Right renal pelvis (tissue), 4 donors: ENCODE results near the gene PRDM16. TPM values are rescaled to one million over a fixed set of nuclear protein-coding genes. Genes with fewer than 3 reads are reported as not detected.

Source experiments
- DNase-seq, 4 donors: peaks; one replicate each; pipeline ENCODE4 v3.0.0-alpha.2; 2013; ENCODE audit warnings: low read depth in 4 of 4, low spot score in 3 of 4, missing footprints in 1 of 4
- polyA plus RNA-seq, 4 donors: library from polyadenylated mRNA; unstranded; fragments of 120-200 nt; gene quantifications; one replicate each; pipeline ENCODE4 v1.2.1, GENCODE V29; 2013; ENCODE audit not compliant: insufficient read length in 4 of 4

Gene PRDM16
- polyA plus RNA-seq, 4 donors = 6.0 to 8.1 (median 7.0) TPM

GRCh38 chr1:3372317-3372716, 303.3 kb downstream of the PRDM16 start:
- DNase-seq = no peak

GRCh38 chr1:3373175-3373574, 304.2 kb downstream of the PRDM16 start:
- no peak for DNase-seq

GRCh38 chr1:3373700-3374405, 304.9 kb downstream of the PRDM16 start:
- DNase-seq = no peak

GRCh38 chr1:3375245-3375644, 306.2 kb downstream of the PRDM16 start:
- no peak for DNase-seq

GRCh38 chr1:3377166-3377565, 308.2 kb downstream of the PRDM16 start:
- no peak for DNase-seq

- no peak for DNase-seq
These were observed 308.7 kb downstream of the PRDM16 start for GRCh38 chr1:3377604-3378279.

- DNase-seq = no peak
These were observed 309.6 kb downstream of the PRDM16 start for GRCh38 chr1:3378411-3379208.

- DNase-seq = no peak
These were observed 310.9 kb downstream of the PRDM16 start for GRCh38 chr1:3379934-3380333.

- DNase-seq = peak in 1 of 4 donors; percentile 57
These were observed 311.5 kb downstream of the PRDM16 start for GRCh38 chr1:3380469-3380868.

- DNase-seq = no peak
These were observed 312.9 kb downstream of the PRDM16 start for GRCh38 chr1:3381901-3382300.

GRCh38 chr1:3382326-3383057, 313.5 kb downstream of the PRDM16 start:
- DNase-seq = no peak

- no peak for DNase-seq
These were observed 314.7 kb downstream of the PRDM16 start for GRCh38 chr1:3383679-3384078.

GRCh38 chr1:3384407-3384806, 315.4 kb downstream of the PRDM16 start:
- no peak for DNase-seq

- no peak for DNase-seq
These were observed 317.4 kb downstream of the PRDM16 start for GRCh38 chr1:3386205-3387002.

- DNase-seq = no peak
These were observed 318.4 kb downstream of the PRDM16 start for GRCh38 chr1:3387401-3387800.

GRCh38 chr1:3389093-3389833, 320.3 kb downstream of the PRDM16 start:
- no peak for DNase-seq

GRCh38 chr1:3390291-3390690, 321.3 kb downstream of the PRDM16 start:
- DNase-seq = no peak

- DNase-seq = no peak
These were observed 322.7 kb downstream of the PRDM16 start for GRCh38 chr1:3391711-3392110.
